HepG2 (cell line): ENCODE measurements around the gene CD28. TPM values are rescaled to one million over a fixed set of nuclear protein-coding genes. Genes with fewer than 3 reads are reported as not detected.

ENCODE experiments used
- ATAC-seq: fragments of 200-7000 bp; cut with Tn5 transposase; 3 replicates; pipeline ENCODE4 v1.9.1; 2020; ENCODE audit warnings: mild to moderate bottlenecking, moderate library complexity
- BruUV-seq: library from RNA; stranded (reverse); fragments of 400-500 nt; replicated peaks from 2 replicates; lab custom pipeline; 2021; lab: Mats Ljungman, UMichigan
- CTCF ChIA-PET: fragments of 300-600 bp; formaldehyde crosslinking; extraction: SDS; loops from one replicate; lab custom pipeline; 2021; ENCODE audit warnings: low total read pairs, inconsistent platforms, low intra/inter-chr PET ratio; lab: Yijun Ruan, JAX
- POLR2A ChIA-PET: fragments of 350-600 bp; sonication (Branson Sonifier 250); formaldehyde crosslinking; loops from one replicate; lab custom pipeline; 2020; ENCODE audit warnings: antibody characterized with exemption, inconsistent platforms; lab: Yijun Ruan, JAX
- DNase-seq: peaks from one replicate; pipeline ENCODE4 v3.0.0-alpha.2; 2015; ENCODE audit warnings: low spot score
- FAIRE-seq: peaks from 3 replicates; lab custom pipeline; 2011; peaks lifted over from hg19 to GRCh38; lab: Jason Lieb, UNC
- H2AFZ ChIP-seq: one replicate; pipeline ENCODE4 v1.6.1; 2011; ENCODE audit warnings: low read length, inconsistent platforms
- H3K27ac ChIP-seq: fragments of 300-600 bp; 3 replicates; pipeline ENCODE4 v1.8.0; 2011; ENCODE audit warnings: mixed run types, mild to moderate bottlenecking, mixed read lengths, low read length, inconsistent platforms; ENCODE audit not compliant: insufficient read depth; ENCODE audit errors: extremely low read length
- H3K27me3 ChIP-seq, 2 experiments: fragments of 200-600 bp in 1 of 2; 2 replicates in 1 of 2; 3 replicates in 1 of 2; pipeline versions ENCODE4 v1.6.0 to v1.8.0; 2011; ENCODE audit warnings: low read length in 2 of 2, mild to moderate bottlenecking in 2 of 2, moderate library complexity in 2 of 2, inconsistent platforms in 1 of 2; ENCODE audit not compliant: insufficient read depth in 2 of 2, control insufficient read depth in 1 of 2
- H3K36me3 ChIP-seq, 2 experiments: fragments of 200-600 bp in 1 of 2; replicated peaks in 1 of 2; 2 replicates in 1 of 2; 3 replicates in 1 of 2; pipeline versions ENCODE4 v1.5.1 to v1.8.0; 2011; ENCODE audit warnings: low read length in 2 of 2, inconsistent platforms in 1 of 2; ENCODE audit not compliant: insufficient read depth in 2 of 2, control insufficient read depth in 1 of 2
- H3K4me1 ChIP-seq: 2 replicates; pipeline ENCODE4 v1.5.1; 2012; ENCODE audit warnings: low read length, inconsistent platforms; ENCODE audit not compliant: insufficient read depth
- H3K4me2 ChIP-seq: 2 replicates; pipeline ENCODE4 v1.6.0; 2011; ENCODE audit warnings: low read depth, low read length, inconsistent platforms
- H3K4me3 ChIP-seq, 3 experiments: fragments of 200-600 bp in 1 of 3; sonication (generic), shearing (Covaris generic) in 1 of 3; replicated peaks in 1 of 3; 2 replicates each; pipeline ENCODE4 v1.5.1; 2011 to 2016; ENCODE audit warnings: low read length in 3 of 3, inconsistent platforms in 2 of 3, low read depth in 2 of 3, mild to moderate bottlenecking in 2 of 3, control low read depth in 1 of 3, mixed read lengths in 1 of 3; ENCODE audit not compliant: insufficient read depth in 1 of 3
- H3K79me2 ChIP-seq: one replicate; pipeline ENCODE4 v1.6.1; 2011; ENCODE audit warnings: low read length, inconsistent platforms; ENCODE audit not compliant: insufficient read depth
- H3K9ac ChIP-seq: 2 replicates; pipeline ENCODE4 v1.6.0; 2011; ENCODE audit warnings: mild to moderate bottlenecking, low read depth, low read length, inconsistent platforms; ENCODE audit not compliant: insufficient read depth
- H3K9me3 ChIP-seq: 2 replicates; pipeline ENCODE4 v1.5.1; 2012; ENCODE audit warnings: mild to moderate bottlenecking, low read length
- H4K20me1 ChIP-seq: 2 replicates; pipeline ENCODE4 v1.6.0; 2011; ENCODE audit warnings: inconsistent platforms, mild to moderate bottlenecking, low read length, moderate library complexity; ENCODE audit not compliant: insufficient read depth
- ATF3 ChIP-seq: sonication (generic); formaldehyde crosslinking; IDR thresholded peaks from 2 replicates; pipeline ENCODE4 v1.4.0; 2020; ENCODE audit warnings: missing genetic modification reagents
- CEBPB ChIP-seq: IDR thresholded peaks from 2 replicates; pipeline ENCODE4 v1.6.1; 2011; ENCODE audit warnings: low read depth, low read length, improper control_type of control experiment, borderline replicate concordance
- GABPA ChIP-seq, 2 experiments: IDR thresholded peaks; 2 replicates each; pipeline ENCODE4 v1.6.1; 2011 to 2016; ENCODE audit warnings: low read depth in 2 of 2, low read length in 1 of 2, missing biosample characterization in 1 of 2, missing genetic modification characterization in 1 of 2
- KAT2B ChIP-seq: fragments of 150-350 bp; IDR thresholded peaks from 2 replicates; pipeline ENCODE4 v1.6.1; 2014; ENCODE audit warnings: low read depth, low read length, borderline replicate concordance
- MXD1 ChIP-seq: sonication (generic); formaldehyde crosslinking; IDR thresholded peaks from 2 replicates; pipeline ENCODE4 v1.4.0; 2020; ENCODE audit warnings: mild to moderate bottlenecking, missing genetic modification reagents
- MZF1 ChIP-seq: sonication (generic); formaldehyde crosslinking; IDR thresholded peaks from 2 replicates; pipeline ENCODE4 v1.8.1; 2023; ENCODE audit warnings: mild to moderate bottlenecking, missing genetic modification reagents, borderline replicate concordance
- PHF5A ChIP-seq: IDR thresholded peaks from one replicate; pipeline ENCODE4 v1.6.1; 2018; ENCODE audit warnings: low read depth, missing genetic modification reagents; ENCODE audit not compliant: unreplicated experiment
- REST ChIP-seq, 2 experiments: IDR thresholded peaks; 2 replicates each; pipeline ENCODE4 v1.6.1; 2011 to 2012; ENCODE audit warnings: low read length in 2 of 2, borderline replicate concordance in 1 of 2, low read depth in 1 of 2, mild to moderate bottlenecking in 1 of 2, moderate library complexity in 1 of 2
- TEAD2 ChIP-seq: sonication (generic); formaldehyde crosslinking; IDR thresholded peaks from 2 replicates; pipeline ENCODE4 v1.9.0; 2021; ENCODE audit warnings: missing genetic modification reagents
- ZNF33B ChIP-seq: sonication (generic); formaldehyde crosslinking; IDR thresholded peaks from 2 replicates; pipeline ENCODE4 v1.5.1; 2020; ENCODE audit warnings: mild to moderate bottlenecking, missing genetic modification reagents
- ZNF782 ChIP-seq: sonication (generic); formaldehyde crosslinking; IDR thresholded peaks from 2 replicates; pipeline ENCODE4 v1.4.0; 2020; ENCODE audit warnings: missing genetic modification reagents, mild to moderate bottlenecking, borderline replicate concordance
- WGBS: methylation state at CpG from one replicate; pipeline ENCODE4 v1.1.6; 2017; ENCODE audit warnings: low lambda C conversion rate; 5-methylcytosine and 5-hydroxymethylcytosine counted together
- in situ Hi-C: cut with HindIII; loops from 2 replicates; pipeline ENCODE4 v1.10.0; 2017; ENCODE audit warnings: low pct_unique_long_range_greater_than_20kb; ENCODE audit not compliant: extremely low pct_ligation_motif_present
- intact Hi-C: fragments of 100-400 bp; cut with micrococcal nuclease; formaldehyde crosslinking; loops from one replicate; pipeline ENCODE4 v1.10.0; 2022; ENCODE audit not compliant: unreplicated experiment
- polyA plus RNA-seq, 8 experiments: library from polyadenylated mRNA; depleted of rRNA in 3 of 8; stranded (reverse) in 7 of 8; unstranded in 1 of 8; fragments of >200 nt; fragmentation: Illumina TruSeq in 4 of 8; extraction: Trizol in 4 of 8; gene quantifications; 2 replicates each; pipeline versions ENCODE4 v1.2.1 to v1.2.3, GENCODE V29; 2011 to 2016; ENCODE audit warnings: low read depth in 4 of 8, missing spikeins in 1 of 8, mixed read lengths in 1 of 8; ENCODE audit not compliant: insufficient read depth in 1 of 8
- total RNA-seq, 5 experiments: library from RNA; depleted of rRNA; stranded (reverse); fragments of >200 nt; fragmentation: Illumina TruSeq; extraction: Trizol; gene quantifications; 2 replicates each; pipeline ENCODE4 v1.2.3, GENCODE V29; 2016; ENCODE audit warnings: low read depth in 1 of 5

CD28 gene
- total and polyA plus RNA-seq, 2 of the 13 experiments (the other 11 are each of a cell fraction or from before 2014, with no cell fraction given) = not detected

GRCh38 chr2:203786549-203787351 is 80.3 kb downstream of the CD28 start:
- Histone ChIP-seq H3K27me3 (no peaks in the 10 kb centered on the region), H3K4me2 (no peak overlapping the region), H2AFZ (no peak overlapping the region), H3K79me2 (no peaks in the 10 kb centered on the region), H3K9me3 (no peaks in the 10 kb centered on the region), H4K20me1 (no peaks in the 10 kb centered on the region), H3K4me1 (peaks cover 86% of the 10 kb centered on the region), H3K4me3 (no peak overlapping the region), H3K9ac (no peak overlapping the region), H3K36me3 (no peaks in the 10 kb centered on the region), H3K27ac (peak overlapping the region; percentile 9)
- peak; percentile 41 for DNase-seq
- FAIRE-seq = no peak
- in situ Hi-C loops = no loop called here
- WGBS = 88% methylated on average over 6 of the region's 6 CpGs
- ChIA-PET CTCF (no interaction called here), POLR2A (interaction anchor here (6.3 kb wide), 1 partner anchor 28 kb away, joined by 225 read pairs; no protein-coding TSS in a partner anchor)
- ATAC-seq = no peak
- intact Hi-C loops = no loop called here
- no TSS peak for BruUV-seq
- TF ChIP-seq CEBPB (peak; percentile 86), REST (IDR thresholded peaks at IDR 0.05; ENCODE audit: borderline replicate concordance in 1 of 2, low read depth in 1 of 2, low read length in 2 of 2) (no peak), GABPA (IDR thresholded peaks at IDR 0.05; ENCODE audit: low read depth, low read length) (no peak), GABPA (CRISPR knock-in tag; IDR thresholded peaks at IDR 0.05; ENCODE audit: low read depth) (peak; percentile 22; the same call in 1 of the 2 replicates), KAT2B (no peak), ZNF33B (no peak), PHF5A (CRISPR knock-in tag) (no peak), ATF3 (peak; percentile 80), MXD1 (CRISPR knock-in tag) (no peak), ZNF782 (CRISPR knock-in tag) (no peak), TEAD2 (no peak), MZF1 (CRISPR knock-in tag) (no peak)
